SK-N-MC (cell line): ENCODE measurements around the gene ATAD2B.

Experiments
- EZH2 ChIP-seq: fragments of 200-600 bp; sonication (generic); IDR thresholded peaks from one replicate; pipeline ENCODE4 v1.6.1; 2017; ENCODE audit warnings: antibody characterized with exemption
- POLR2AphosphoS5 ChIP-seq: IDR thresholded peaks from 2 replicates; pipeline ENCODE4 v1.6.1; 2012; ENCODE audit warnings: mild to moderate bottlenecking, low read depth, low read length, borderline replicate concordance

- TF ChIP-seq POLR2AphosphoS5 (no peak), EZH2 (no peak)
Measured at GRCh38 chr2:23757686-23758433, 169.1 kb downstream of the ATAD2B start.
